Fibroblast of mammary gland (primary cell): ENCODE measurements around the gene CTNND1.
"Not testable (repeated sequence)": the region's sequence is repeated elsewhere in the genome, so short reads cannot be mapped to it uniquely, and the experiment has no call there.

Experiments used
- DNase-seq: peaks from one replicate; pipeline ENCODE4 v3.0.0-alpha.2; 2010; ENCODE audit warnings: low read depth
- H3K4me3 ChIP-seq: 2 replicates; pipeline ENCODE4 v1.5.1; 2011; ENCODE audit warnings: low read depth, mild to moderate bottlenecking, low read length, moderate library complexity; ENCODE audit not compliant: control insufficient read depth
- TF ChIP-seq, protein P1 (sequence below): conservative IDR thresholded peaks from 2 replicates; pipeline ENCODE4 v1.5.1; 2011; ENCODE audit warnings: low read depth, low read length, inconsistent platforms; ENCODE audit not compliant: control insufficient read depth, insufficient read depth

CTNND1 gene

DNA sequence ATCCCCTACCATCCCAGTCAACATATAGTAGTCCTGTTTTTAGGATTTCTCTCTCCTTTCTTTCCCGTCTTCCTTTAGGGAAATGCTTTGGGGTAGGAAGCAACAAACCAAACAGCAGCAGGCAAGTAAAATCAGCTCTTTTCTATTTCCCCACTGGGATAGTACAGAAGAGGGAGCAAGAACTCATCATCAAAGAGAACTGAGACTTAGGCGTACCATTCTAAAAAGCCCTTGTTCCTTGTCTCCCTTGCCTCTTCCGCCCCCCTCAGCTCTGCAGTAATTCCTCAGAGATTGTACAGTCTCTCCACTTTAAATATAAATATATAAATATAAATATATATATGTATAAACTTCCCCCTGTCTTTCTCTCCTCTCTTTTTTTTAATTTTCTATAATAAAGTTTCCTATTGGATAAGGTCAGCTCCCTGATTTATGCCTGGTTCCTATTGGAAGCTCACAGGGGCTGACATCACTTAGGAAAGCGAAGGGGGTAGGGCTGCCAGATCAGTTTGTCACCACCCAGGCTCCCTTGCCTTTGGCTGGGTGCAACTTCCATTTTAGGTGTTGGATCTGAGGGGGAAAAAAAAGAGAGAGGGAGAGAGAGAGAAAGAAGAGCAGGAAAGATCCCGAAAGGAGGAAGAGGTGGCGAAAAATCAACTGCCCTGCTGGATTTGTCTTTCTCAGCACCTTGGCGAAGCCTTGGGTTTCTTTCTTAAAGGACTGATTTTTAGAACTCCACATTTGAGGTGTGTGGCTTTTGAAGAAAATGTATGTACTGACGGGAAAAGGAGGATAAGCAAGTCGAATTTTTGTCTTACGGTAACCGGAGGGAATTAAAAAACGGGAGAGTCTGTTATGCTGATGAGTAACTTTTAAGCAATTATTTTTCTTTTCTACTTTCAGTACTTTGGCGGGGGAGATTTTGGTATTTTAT is at the start of gene CTNND1:
TSS of gene CTNND1 (plus strand) at position 502 of the 934 bp plus-strand sequence. CDS start 29,677 bp downstream, outside the sequence.
- H3K4me3 ChIP-seq: peak within 1 kb of the TSS; percentile 96
- DNase-seq: peak; percentile 98
- TF ChIP-seq, protein P1, sequence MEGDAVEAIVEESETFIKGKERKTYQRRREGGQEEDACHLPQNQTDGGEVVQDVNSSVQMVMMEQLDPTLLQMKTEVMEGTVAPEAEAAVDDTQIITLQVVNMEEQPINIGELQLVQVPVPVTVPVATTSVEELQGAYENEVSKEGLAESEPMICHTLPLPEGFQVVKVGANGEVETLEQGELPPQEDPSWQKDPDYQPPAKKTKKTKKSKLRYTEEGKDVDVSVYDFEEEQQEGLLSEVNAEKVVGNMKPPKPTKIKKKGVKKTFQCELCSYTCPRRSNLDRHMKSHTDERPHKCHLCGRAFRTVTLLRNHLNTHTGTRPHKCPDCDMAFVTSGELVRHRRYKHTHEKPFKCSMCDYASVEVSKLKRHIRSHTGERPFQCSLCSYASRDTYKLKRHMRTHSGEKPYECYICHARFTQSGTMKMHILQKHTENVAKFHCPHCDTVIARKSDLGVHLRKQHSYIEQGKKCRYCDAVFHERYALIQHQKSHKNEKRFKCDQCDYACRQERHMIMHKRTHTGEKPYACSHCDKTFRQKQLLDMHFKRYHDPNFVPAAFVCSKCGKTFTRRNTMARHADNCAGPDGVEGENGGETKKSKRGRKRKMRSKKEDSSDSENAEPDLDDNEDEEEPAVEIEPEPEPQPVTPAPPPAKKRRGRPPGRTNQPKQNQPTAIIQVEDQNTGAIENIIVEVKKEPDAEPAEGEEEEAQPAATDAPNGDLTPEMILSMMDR: no peak

- peak within 1 kb of the TSS; percentile 100 for H3K4me3 ChIP-seq
- peak; percentile 99 for DNase-seq
- TF ChIP-seq, protein P1: no peak
These were observed 49.1 kb upstream of the CTNND1 start, which contains the start of gene TMX2 for GRCh38 chr11:57712256-57713150. TMX2 (plus strand) TSS chr11:57712593; CDS start chr11:57712619, 26 bp downstream.

- TF ChIP-seq, protein P1: no peak
- H3K4me3 ChIP-seq: peak overlapping the region; percentile 100
- DNase-seq: no peak
These were observed 47.8 kb upstream of the CTNND1 start for GRCh38 chr11:57713835-57714234.

- DNase-seq, H3K4me3 ChIP-seq: not testable (repeated sequence)
These were observed 44.9 kb upstream of the CTNND1 start for GRCh38 chr11:57716726-57717125.

DNA sequence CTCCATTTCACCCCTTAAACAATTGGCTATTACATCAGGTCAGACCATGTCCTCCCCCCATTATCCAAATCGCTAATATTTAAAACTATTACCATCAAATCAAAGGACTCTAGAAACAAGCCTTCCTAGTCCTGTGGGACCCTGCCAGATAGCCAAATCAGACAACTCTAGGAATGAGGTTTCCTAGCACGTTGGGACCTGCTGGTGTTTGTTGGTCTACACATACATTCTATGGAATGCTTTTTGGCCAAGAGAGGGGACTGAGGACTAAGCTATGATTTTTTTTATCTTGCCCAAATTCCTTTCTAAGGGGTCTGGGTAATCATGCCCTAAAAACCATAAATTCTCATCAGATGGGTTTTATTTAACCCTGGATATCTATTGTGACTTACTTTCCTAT is 34.4 kb upstream of the CTNND1 start:
- TF ChIP-seq, protein P1: no peak
- H3K4me3 ChIP-seq: no peak overlapping the region
- DNase-seq: no peak

- DNase-seq: no peak
- TF ChIP-seq, protein P1: no peak
- no peak overlapping the region for H3K4me3 ChIP-seq
These were observed 32.8 kb upstream of the CTNND1 start for GRCh38 chr11:57728829-57729228.

- no peak overlapping the region for H3K4me3 ChIP-seq
- DNase-seq: no peak
- TF ChIP-seq, protein P1: no peak
These were observed 32.1 kb upstream of the CTNND1 start for GRCh38 chr11:57729479-57729878.
